HL-60/S4 treated with retinoic acid at 250 ng/mL for 4 days and 3 days (cell line): ENCODE results near the gene ANGPTL7.

ENCODE experiments used
- in situ Hi-C: fragments of 300-500 bp; cut with MboI; formaldehyde crosslinking; loops from 2 replicates; pipeline ENCODE4 v1.7.0; 2022; ENCODE audit warnings: low sequenced_read_pairs

ANGPTL7 gene

DNA sequence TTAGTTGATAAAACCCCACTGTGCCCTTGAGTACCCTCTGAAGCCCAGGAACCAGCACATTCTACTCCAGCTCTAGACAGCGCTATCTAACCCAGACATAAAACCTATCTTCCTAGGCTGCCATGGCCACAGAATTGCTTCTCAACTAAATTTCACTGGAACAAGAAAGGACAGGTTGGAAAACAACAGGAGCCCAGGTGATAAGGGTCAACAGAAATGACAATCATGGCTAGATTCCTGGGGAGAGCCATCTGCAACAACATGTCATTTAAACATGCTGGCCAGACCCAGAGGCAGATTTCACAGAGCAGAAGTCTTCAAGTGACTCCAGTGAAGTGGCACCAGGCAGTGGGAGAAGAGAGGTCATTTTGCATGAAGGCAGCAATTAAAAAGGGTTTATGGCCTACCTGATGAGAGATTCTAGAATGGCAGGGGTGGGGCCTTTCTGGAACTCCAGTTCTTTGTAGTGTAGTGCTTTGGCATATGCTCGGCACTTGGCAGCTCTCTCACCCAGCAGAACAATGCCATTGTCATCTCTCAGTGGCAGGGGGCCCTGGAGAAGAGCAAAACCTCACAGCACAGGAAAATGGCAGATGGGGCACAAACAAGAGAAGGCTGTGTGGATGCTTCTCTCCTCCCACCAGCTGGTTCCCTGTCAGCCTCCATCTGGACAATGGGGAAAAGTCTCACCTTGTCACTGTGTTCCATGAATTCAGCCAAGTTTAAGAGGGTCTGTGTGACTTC, 9.9 kb downstream of the ANGPTL7 start:
- in situ Hi-C loops = no loop called here

DNA sequence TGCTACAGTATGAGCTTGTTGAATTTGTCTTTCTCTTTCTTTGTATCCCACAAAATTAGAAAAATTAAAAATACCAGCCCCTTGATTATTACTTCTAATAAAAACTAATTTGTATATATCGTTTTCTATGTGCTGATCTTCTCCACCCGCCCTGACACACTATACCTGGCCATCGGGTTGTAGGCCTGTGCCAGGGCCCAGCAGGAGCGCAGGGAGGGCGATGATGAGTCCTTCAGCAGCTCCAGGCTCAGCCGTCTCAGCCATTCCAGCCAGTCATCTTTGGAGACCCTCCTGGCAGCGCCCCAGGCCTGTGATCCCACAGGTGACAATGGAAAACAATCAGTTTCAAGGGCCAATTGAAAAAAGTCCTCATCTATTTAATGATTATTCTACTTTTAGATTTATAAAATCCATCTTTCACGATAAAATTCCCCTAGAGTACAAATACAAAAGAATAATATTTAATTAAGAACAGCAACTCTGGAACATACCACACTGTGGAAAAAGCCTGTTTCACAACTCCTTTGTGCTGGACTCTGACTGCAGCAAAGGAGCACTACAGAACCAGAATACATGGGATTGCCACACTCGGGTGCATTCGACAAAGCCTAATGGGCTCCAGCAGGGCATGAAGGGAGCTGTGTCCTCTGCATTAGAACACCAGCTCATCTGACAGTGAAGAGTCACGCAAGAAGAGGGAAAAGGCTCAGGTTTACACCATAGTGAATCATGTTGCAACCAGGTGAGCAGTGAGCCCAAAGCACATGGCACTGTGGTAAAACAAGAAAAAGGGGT, 15.4 kb downstream of the ANGPTL7 start:
- in situ Hi-C loops = no loop called here

DNA sequence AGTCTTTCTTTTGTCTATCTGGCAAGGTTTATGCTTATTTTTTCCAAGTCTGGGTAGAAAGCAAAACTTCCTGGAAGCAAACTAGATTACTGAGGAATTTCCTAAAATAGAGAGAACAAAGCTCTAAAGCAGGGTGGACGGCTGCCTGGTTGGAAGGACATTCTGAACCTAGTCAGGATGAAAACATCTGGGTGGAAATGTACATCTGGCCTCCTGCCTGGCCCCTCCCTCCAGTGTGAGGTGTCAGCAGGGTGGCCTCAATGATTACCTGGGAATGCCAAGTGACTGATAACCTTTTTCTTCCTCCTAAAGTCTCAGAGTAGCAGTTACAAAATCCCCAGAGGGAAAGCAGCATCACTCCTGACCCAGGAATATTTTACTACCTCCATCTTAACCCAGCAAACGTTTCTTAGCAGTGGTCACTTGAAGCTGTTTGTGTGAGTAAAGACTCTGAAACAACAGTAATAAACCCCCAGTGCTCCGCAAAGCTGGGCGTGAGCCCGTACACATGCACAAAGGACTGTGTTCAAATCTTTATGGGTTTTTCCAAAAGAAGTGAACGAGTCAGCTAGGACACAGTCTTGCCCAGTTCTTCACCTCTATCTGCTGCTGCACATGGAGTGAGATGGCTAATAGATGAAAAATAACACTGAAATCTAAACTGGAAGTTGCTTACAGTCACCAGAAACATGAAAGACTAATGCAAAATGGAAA, 18.9 kb downstream of the ANGPTL7 start:
- in situ Hi-C loops = no loop called here

DNA sequence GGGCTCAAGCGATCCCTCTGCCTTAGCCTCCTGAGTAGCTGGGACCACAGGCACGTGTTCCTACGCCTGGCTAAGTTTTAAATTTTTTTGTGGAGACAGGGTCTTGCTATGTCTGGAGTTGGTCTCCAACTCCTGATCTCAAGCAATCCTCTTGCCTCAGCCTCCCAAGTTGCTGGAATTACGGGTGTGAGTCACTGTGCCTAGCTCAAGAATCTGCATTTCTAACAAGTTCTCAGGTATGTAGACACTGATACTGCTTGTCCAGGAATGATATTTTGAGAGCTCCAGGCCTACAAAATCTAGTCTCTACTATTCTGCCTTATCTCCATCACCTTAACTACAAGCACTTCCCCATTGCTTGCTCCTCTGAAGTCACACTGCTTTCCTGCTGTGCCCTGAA, 22.3 kb downstream of the ANGPTL7 start:
- in situ Hi-C loops = no loop called here

- in situ Hi-C loops = no loop called here
Measured at GRCh38 chr1:11211925-11212587, 22.9 kb downstream of the ANGPTL7 start.

DNA sequence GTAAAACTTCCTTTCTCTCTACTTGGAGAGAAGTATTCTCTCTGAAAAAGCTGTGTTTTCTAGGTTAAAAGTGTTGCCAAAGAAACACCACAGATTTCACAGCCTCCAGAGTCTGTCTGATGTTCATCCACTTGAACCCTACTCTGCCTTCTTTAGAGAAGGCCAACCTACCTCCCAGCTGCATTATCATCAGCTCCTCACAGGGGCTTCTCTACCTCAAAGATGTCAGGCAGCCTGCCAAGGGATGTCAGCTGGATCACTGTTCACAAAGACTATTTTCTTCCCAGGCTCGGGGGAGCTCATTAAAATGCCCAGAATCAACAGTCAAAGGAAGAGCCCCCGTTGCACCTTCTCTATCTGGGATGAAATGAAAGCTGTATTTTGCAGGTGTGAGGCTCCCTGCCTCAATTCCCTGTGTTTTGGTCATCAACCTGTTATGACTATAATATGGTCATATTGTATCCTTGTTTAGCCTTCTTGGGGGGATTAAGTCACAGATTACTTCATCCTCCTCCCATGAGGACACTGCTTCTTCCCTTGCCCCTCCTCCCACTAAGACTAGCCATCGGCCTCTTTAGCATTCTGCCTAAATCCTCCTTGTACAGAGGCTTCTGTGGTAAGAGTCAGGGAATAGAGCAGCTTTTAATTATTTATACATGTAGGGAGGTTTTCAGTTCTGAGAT, 25.7 kb downstream of the ANGPTL7 start:
- in situ Hi-C loops = no loop called here

- in situ Hi-C loops = no loop called here
Measured at GRCh38 chr1:11215381-11216005, 26.3 kb downstream of the ANGPTL7 start.

DNA sequence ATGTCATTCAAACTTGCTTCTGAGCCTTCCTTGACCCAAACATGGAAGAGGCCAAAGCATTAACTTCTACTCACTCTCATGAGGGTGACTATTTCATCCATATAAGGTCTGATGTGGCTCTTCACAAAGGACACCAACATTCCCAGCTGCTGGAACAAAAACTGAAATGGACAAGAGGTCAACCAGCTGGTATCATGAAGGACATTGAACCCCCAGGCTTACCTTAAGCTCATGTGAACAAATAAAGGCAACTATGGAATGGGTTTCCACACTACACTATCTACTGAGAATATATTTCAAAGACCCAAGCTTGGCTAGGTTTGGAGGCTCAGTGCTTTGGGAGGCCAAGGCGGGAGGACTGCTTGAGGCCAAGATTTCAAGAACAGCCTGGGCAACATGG, 26.9 kb downstream of the ANGPTL7 start:
- in situ Hi-C loops = no loop called here

- in situ Hi-C loops = no loop called here
Measured at GRCh38 chr1:11227106-11228077, 38.2 kb downstream of the ANGPTL7 start.

DNA sequence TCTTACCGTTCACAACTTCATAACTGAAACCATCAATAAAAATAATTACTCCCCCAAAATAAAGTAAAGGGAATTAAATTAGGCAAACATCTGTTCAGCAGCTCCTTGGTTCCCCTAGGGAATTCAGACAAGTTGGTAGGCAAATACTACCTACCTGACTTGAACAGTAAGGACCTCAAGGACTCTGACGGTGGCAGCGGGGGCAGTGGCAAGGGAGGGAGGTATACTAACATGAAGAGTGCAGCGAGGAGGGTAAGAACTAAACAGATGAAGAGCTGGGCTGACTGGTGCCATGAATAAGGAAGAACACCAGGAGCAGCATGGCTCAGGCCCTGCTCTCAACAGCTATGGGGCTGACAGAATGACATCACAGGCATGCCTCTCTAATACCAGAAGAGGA, 40.0 kb downstream of the ANGPTL7 start:
- in situ Hi-C loops = no loop called here

- in situ Hi-C loops = no loop called here
Measured at GRCh38 chr1:11233208-11233607, 44.1 kb downstream of the ANGPTL7 start.

DNA sequence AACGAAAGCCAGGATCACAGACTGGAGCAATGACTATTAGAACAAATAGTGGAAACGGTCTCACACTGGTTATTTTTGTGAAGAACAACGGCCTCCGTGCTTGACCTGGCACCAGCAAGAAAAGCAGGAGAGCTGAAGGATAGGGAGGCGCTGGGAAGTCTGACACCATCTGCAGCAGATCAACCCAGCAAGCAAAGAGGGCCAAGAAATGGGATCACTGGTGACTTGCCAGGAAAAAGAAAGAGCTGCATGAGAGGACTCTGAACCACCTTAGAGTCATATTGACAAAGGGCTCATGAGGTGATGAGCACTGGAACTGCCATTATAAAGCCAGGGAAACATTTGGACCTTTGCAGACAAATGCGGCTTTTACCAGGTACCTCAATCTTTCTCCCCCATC, 48.2 kb downstream of the ANGPTL7 start:
- in situ Hi-C loops = no loop called here

DNA sequence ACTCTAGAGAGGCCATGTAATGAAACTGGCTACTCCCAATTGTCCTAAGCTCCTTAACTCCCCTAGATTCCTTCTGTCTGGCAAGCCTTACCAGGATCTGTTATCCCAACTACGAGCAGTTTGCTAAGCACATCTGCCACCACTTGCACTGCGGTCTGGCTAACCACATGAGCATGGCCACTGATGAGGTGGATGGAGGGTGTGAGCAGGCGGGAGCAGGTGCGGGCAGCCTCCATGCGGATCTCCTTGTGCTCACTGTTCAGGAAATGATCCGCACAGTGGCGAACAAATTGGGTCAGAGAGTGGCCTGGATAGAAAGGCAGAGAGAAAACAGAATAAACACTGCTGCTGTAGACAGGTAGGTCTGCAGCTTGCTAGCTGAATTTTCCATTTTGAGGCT, 49.2 kb downstream of the ANGPTL7 start:
- in situ Hi-C loops = no loop called here

GRCh38 chr1:11245248-11245647, 56.1 kb downstream of the ANGPTL7 start:
- in situ Hi-C loops = no loop called here
